WTC11 (cell line): ENCODE results near the gene PYCR2. TPM values are rescaled to one million over a fixed set of nuclear protein-coding genes. Genes with fewer than 3 reads are reported as not detected.

Source experiments
- ATAC-seq: fragments of 200-7000 bp; cut with Tn5 transposase; 2 replicates; pipeline ENCODE4 v1.10.0; 2021; ENCODE audit warnings: mild to moderate bottlenecking, moderate library complexity
- CTCF ChIA-PET: fragments of 300-600 bp; sonication (Branson Sonifier 250); formaldehyde crosslinking; loops from one replicate; lab custom pipeline; 2021; ENCODE audit warnings: antibody characterized with exemption; lab: Charles Lee
- POLR2A ChIA-PET: fragments of 350-600 bp; sonication (Branson Sonifier 250); formaldehyde crosslinking; loops from one replicate; lab custom pipeline; 2021; ENCODE audit warnings: antibody characterized with exemption; lab: Charles Lee
- DNase-seq: peaks from one replicate; pipeline ENCODE4 v3.0.0; 2021; ENCODE audit warnings: low spot score
- H3K27ac Mint-ChIP-seq: 2 replicates; pipeline ENCODE4 v1.8.0; 2021; ENCODE audit warnings: mixed read lengths
- H3K27me3 Mint-ChIP-seq: 2 replicates; pipeline ENCODE4 v1.8.0; 2021; ENCODE audit warnings: low read depth, mild to moderate bottlenecking, moderate library complexity, mixed read lengths
- H3K36me3 Mint-ChIP-seq: 2 replicates; pipeline ENCODE4 v1.8.0; 2021; ENCODE audit warnings: mixed read lengths
- H3K4me1 Mint-ChIP-seq: 2 replicates; pipeline ENCODE4 v1.8.0; 2022; ENCODE audit warnings: mixed read lengths
- H3K4me3 Mint-ChIP-seq: 2 replicates; pipeline ENCODE4 v1.8.0; 2021; ENCODE audit warnings: mild to moderate bottlenecking, moderate library complexity, mixed read lengths
- H3K9me3 Mint-ChIP-seq: 2 replicates; pipeline ENCODE4 v1.8.0; 2021; ENCODE audit warnings: mixed read lengths
- CREB1 ChIP-seq: sonication (generic); formaldehyde crosslinking; IDR thresholded peaks from 2 replicates; pipeline ENCODE4 v1.8.0; 2023; ENCODE audit warnings: mild to moderate bottlenecking, missing genetic modification reagents
- ELF4 ChIP-seq: sonication (generic); formaldehyde crosslinking; IDR thresholded peaks from 2 replicates; pipeline ENCODE4 v1.8.1; 2022; ENCODE audit warnings: low read depth, mild to moderate bottlenecking, moderate library complexity, missing genetic modification reagents
- GTF2I ChIP-seq: fragments of 250-450 bp; sonication (Bioruptor Pico); conservative IDR thresholded peaks from 2 replicates; pipeline ENCODE4 v1.4.0; 2021; ENCODE audit warnings: mild to moderate bottlenecking
- IRF2 ChIP-seq: sonication (generic); formaldehyde crosslinking; IDR thresholded peaks from 2 replicates; pipeline ENCODE4 v1.8.0; 2022; ENCODE audit warnings: low read depth, missing genetic modification reagents, borderline replicate concordance
- NFE2L1 ChIP-seq: sonication (generic); formaldehyde crosslinking; IDR thresholded peaks from 2 replicates; pipeline ENCODE4 v1.8.1; 2023; ENCODE audit warnings: missing genetic modification reagents
- SMAD3 ChIP-seq: sonication (generic); formaldehyde crosslinking; IDR thresholded peaks from 2 replicates; pipeline ENCODE4 v1.8.0; 2022; ENCODE audit warnings: missing genetic modification reagents, mild to moderate bottlenecking, borderline replicate concordance
- ZNF396 ChIP-seq: fragments of 250-450 bp; sonication (Bioruptor Pico); IDR thresholded peaks from 2 replicates; pipeline ENCODE4 v1.8.0; 2021; ENCODE audit warnings: mild to moderate bottlenecking, moderate library complexity, borderline replicate concordance
- total RNA-seq: library from RNA; stranded (reverse); gene quantifications from 3 replicates; pipeline ENCODE4 v1.2.3, GENCODE V29; 2021
- TF ChIP-seq, protein P1 (sequence below): fragments of 250-450 bp; sonication (Bioruptor Pico); IDR thresholded peaks from 2 replicates; pipeline ENCODE4 v1.9.0; 2021; ENCODE audit warnings: mild to moderate bottlenecking, borderline replicate concordance
- TF ChIP-seq, protein P2 (sequence below): sonication (generic); formaldehyde crosslinking; IDR thresholded peaks from 2 replicates; pipeline ENCODE4 v1.8.1; 2023; ENCODE audit warnings: mild to moderate bottlenecking, missing genetic modification reagents, borderline replicate concordance
- TF ChIP-seq, protein P3 (sequence below): sonication (generic); formaldehyde crosslinking; IDR thresholded peaks from 2 replicates; pipeline ENCODE4 v1.8.0; 2023; ENCODE audit warnings: missing genetic modification reagents
- TF ChIP-seq, protein P4 (sequence below): sonication (generic); formaldehyde crosslinking; IDR thresholded peaks from 2 replicates; pipeline ENCODE4 v1.8.1; 2022; ENCODE audit warnings: low read depth, mild to moderate bottlenecking, moderate library complexity, missing genetic modification reagents, borderline replicate concordance
- TF ChIP-seq, protein P5 (sequence below): sonication (generic); formaldehyde crosslinking; IDR thresholded peaks from 2 replicates; pipeline ENCODE4 v1.8.1; 2022; ENCODE audit warnings: mild to moderate bottlenecking, moderate library complexity, missing genetic modification reagents
- TF ChIP-seq, protein P6 (sequence below): sonication (generic); formaldehyde crosslinking; IDR thresholded peaks from 2 replicates; pipeline ENCODE4 v1.8.1; 2022; ENCODE audit warnings: low read depth, missing genetic modification reagents, borderline replicate concordance
- TF ChIP-seq, protein P7 (sequence below): fragments of 200-600 bp; IDR thresholded peaks from 2 replicates; pipeline ENCODE4 v1.8.0; 2022; ENCODE audit warnings: antibody characterized with exemption
- TF ChIP-seq, protein P8 (sequence below): fragments of 250-450 bp; sonication (Bioruptor Pico); IDR thresholded peaks from 2 replicates; pipeline ENCODE4 v2.1.2; 2022; ENCODE audit warnings: mild to moderate bottlenecking, moderate library complexity
- TF ChIP-seq, protein P9 (sequence below): sonication (generic); formaldehyde crosslinking; IDR thresholded peaks from 2 replicates; pipeline ENCODE4 v1.8.1; 2022; ENCODE audit warnings: missing genetic modification reagents, borderline replicate concordance

PYCR2 gene
- total RNA-seq, 1 experiment from 2014 or later, result 86.0 TPM

DNA sequence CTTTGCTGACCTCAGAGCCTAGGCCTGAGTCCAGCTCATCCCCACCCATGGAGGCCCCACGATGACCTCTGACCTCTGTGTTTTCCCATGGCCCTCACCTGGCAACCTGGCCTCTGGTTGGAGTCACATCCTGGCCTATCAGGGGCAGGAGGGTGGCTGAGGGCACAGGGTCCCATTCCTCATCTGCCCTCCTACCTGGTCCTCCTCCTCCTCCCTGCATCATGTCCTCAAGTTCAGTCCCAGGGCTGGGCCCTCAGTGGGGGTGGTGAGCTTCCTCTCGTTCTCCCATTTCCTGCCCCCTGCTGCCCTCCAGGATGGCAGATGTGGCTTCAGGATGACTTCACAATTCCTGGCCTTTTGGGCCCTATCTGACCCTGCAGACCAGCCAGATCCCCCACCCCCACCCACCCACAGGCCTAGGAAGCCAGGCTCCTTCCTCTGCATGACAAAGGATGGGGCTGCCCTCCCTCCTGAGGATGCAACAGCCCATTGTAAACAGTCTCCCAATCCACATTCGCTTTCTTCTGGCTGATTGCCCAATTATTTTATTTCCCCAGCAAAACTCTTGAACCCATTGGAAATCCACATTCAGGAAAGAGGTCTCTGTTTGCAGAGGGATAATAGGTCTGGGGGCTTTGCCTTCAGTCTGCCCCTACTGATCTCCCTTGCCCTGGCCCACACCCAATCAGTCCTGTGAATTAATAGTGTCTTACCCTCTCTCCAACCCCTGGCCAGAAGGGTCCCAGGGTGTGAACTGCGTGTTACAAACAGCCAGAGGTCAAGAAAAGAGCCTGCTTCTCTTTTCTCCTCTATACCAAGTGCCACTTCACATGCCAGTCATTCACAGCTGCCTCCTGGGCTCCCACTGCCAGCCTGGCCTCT lies 24.8 kb downstream of the PYCR2 start:
- ATAC-seq (peak; percentile 87), DNase-seq (peak; percentile 75)
- Mint-ChIP-seq H3K4me3 (peak overlapping the region; percentile 14; the same call in 1 of the 2 replicates), H3K9me3 (peaks cover 5% of the 10 kb centered on the region), H3K27me3 (peaks cover 20% of the 10 kb centered on the region), H3K27ac (peak overlapping the region; percentile 95), H3K36me3 (no peaks in the 10 kb centered on the region), H3K4me1 (peaks cover 43% of the 10 kb centered on the region)
- POLR2A ChIA-PET, result interaction anchor here (0.6 to 1.0 kb wide), 5 partner anchors 9 to 49 kb away, joined by 3 to 8 read pairs (median 4); partner anchors contain the start of genes LEFTY2 and TMEM63A
- CTCF ChIA-PET, result interaction anchor here (1.0 to 3.3 kb wide), 6 partner anchors 10 to 425 kb away, joined by 3 to 30 read pairs (median 8); partner anchors contain the start of genes LEFTY1 and TMEM63A
- TF ChIP-seq GTF2I (CRISPR knock-in tag), result no peak
- TF ChIP-seq, protein P1, sequence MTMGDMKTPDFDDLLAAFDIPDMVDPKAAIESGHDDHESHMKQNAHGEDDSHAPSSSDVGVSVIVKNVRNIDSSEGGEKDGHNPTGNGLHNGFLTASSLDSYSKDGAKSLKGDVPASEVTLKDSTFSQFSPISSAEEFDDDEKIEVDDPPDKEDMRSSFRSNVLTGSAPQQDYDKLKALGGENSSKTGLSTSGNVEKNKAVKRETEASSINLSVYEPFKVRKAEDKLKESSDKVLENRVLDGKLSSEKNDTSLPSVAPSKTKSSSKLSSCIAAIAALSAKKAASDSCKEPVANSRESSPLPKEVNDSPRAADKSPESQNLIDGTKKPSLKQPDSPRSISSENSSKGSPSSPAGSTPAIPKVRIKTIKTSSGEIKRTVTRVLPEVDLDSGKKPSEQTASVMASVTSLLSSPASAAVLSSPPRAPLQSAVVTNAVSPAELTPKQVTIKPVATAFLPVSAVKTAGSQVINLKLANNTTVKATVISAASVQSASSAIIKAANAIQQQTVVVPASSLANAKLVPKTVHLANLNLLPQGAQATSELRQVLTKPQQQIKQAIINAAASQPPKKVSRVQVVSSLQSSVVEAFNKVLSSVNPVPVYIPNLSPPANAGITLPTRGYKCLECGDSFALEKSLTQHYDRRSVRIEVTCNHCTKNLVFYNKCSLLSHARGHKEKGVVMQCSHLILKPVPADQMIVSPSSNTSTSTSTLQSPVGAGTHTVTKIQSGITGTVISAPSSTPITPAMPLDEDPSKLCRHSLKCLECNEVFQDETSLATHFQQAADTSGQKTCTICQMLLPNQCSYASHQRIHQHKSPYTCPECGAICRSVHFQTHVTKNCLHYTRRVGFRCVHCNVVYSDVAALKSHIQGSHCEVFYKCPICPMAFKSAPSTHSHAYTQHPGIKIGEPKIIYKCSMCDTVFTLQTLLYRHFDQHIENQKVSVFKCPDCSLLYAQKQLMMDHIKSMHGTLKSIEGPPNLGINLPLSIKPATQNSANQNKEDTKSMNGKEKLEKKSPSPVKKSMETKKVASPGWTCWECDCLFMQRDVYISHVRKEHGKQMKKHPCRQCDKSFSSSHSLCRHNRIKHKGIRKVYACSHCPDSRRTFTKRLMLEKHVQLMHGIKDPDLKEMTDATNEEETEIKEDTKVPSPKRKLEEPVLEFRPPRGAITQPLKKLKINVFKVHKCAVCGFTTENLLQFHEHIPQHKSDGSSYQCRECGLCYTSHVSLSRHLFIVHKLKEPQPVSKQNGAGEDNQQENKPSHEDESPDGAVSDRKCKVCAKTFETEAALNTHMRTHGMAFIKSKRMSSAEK, result no peak
- TF ChIP-seq ELF4 (CRISPR knock-in tag), result no peak
- peak; percentile 94 for TF ChIP-seq NFE2L1 (CRISPR knock-in tag)
- TF ChIP-seq, protein P2, sequence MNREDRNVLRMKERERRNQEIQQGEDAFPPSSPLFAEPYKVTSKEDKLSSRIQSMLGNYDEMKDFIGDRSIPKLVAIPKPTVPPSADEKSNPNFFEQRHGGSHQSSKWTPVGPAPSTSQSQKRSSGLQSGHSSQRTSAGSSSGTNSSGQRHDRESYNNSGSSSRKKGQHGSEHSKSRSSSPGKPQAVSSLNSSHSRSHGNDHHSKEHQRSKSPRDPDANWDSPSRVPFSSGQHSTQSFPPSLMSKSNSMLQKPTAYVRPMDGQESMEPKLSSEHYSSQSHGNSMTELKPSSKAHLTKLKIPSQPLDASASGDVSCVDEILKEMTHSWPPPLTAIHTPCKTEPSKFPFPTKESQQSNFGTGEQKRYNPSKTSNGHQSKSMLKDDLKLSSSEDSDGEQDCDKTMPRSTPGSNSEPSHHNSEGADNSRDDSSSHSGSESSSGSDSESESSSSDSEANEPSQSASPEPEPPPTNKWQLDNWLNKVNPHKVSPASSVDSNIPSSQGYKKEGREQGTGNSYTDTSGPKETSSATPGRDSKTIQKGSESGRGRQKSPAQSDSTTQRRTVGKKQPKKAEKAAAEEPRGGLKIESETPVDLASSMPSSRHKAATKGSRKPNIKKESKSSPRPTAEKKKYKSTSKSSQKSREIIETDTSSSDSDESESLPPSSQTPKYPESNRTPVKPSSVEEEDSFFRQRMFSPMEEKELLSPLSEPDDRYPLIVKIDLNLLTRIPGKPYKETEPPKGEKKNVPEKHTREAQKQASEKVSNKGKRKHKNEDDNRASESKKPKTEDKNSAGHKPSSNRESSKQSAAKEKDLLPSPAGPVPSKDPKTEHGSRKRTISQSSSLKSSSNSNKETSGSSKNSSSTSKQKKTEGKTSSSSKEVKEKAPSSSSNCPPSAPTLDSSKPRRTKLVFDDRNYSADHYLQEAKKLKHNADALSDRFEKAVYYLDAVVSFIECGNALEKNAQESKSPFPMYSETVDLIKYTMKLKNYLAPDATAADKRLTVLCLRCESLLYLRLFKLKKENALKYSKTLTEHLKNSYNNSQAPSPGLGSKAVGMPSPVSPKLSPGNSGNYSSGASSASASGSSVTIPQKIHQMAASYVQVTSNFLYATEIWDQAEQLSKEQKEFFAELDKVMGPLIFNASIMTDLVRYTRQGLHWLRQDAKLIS (CRISPR knock-in tag), result no peak
- TF ChIP-seq, protein P3, sequence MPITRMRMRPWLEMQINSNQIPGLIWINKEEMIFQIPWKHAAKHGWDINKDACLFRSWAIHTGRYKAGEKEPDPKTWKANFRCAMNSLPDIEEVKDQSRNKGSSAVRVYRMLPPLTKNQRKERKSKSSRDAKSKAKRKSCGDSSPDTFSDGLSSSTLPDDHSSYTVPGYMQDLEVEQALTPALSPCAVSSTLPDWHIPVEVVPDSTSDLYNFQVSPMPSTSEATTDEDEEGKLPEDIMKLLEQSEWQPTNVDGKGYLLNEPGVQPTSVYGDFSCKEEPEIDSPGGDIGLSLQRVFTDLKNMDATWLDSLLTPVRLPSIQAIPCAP (CRISPR knock-in tag), result no peak
- TF ChIP-seq, protein P4, sequence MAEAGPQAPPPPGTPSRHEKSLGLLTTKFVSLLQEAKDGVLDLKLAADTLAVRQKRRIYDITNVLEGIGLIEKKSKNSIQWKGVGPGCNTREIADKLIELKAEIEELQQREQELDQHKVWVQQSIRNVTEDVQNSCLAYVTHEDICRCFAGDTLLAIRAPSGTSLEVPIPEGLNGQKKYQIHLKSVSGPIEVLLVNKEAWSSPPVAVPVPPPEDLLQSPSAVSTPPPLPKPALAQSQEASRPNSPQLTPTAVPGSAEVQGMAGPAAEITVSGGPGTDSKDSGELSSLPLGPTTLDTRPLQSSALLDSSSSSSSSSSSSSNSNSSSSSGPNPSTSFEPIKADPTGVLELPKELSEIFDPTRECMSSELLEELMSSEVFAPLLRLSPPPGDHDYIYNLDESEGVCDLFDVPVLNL (CRISPR knock-in tag), result no peak
- TF ChIP-seq, protein P5, sequence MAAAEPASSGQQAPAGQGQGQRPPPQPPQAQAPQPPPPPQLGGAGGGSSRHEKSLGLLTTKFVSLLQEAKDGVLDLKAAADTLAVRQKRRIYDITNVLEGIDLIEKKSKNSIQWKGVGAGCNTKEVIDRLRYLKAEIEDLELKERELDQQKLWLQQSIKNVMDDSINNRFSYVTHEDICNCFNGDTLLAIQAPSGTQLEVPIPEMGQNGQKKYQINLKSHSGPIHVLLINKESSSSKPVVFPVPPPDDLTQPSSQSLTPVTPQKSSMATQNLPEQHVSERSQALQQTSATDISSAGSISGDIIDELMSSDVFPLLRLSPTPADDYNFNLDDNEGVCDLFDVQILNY (CRISPR knock-in tag), result no peak
- no peak for TF ChIP-seq CREB1 (CRISPR knock-in tag)
- TF ChIP-seq, protein P6, sequence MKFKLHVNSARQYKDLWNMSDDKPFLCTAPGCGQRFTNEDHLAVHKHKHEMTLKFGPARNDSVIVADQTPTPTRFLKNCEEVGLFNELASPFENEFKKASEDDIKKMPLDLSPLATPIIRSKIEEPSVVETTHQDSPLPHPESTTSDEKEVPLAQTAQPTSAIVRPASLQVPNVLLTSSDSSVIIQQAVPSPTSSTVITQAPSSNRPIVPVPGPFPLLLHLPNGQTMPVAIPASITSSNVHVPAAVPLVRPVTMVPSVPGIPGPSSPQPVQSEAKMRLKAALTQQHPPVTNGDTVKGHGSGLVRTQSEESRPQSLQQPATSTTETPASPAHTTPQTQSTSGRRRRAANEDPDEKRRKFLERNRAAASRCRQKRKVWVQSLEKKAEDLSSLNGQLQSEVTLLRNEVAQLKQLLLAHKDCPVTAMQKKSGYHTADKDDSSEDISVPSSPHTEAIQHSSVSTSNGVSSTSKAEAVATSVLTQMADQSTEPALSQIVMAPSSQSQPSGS (CRISPR knock-in tag), result no peak
- TF ChIP-seq IRF2 (CRISPR knock-in tag), result no peak
- no peak for TF ChIP-seq ZNF396 (CRISPR knock-in tag)
- TF ChIP-seq, protein P7, sequence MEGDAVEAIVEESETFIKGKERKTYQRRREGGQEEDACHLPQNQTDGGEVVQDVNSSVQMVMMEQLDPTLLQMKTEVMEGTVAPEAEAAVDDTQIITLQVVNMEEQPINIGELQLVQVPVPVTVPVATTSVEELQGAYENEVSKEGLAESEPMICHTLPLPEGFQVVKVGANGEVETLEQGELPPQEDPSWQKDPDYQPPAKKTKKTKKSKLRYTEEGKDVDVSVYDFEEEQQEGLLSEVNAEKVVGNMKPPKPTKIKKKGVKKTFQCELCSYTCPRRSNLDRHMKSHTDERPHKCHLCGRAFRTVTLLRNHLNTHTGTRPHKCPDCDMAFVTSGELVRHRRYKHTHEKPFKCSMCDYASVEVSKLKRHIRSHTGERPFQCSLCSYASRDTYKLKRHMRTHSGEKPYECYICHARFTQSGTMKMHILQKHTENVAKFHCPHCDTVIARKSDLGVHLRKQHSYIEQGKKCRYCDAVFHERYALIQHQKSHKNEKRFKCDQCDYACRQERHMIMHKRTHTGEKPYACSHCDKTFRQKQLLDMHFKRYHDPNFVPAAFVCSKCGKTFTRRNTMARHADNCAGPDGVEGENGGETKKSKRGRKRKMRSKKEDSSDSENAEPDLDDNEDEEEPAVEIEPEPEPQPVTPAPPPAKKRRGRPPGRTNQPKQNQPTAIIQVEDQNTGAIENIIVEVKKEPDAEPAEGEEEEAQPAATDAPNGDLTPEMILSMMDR, result no peak
- TF ChIP-seq, protein P8, sequence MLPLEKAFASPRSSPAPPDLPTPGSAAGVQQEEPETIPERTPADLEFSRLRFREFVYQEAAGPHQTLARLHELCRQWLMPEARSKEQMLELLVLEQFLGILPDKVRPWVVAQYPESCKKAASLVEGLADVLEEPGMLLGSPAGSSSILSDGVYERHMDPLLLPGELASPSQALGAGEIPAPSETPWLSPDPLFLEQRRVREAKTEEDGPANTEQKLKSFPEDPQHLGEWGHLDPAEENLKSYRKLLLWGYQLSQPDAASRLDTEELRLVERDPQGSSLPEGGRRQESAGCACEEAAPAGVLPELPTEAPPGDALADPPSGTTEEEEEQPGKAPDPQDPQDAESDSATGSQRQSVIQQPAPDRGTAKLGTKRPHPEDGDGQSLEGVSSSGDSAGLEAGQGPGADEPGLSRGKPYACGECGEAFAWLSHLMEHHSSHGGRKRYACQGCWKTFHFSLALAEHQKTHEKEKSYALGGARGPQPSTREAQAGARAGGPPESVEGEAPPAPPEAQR, result 0 out of 2 replicates have a peak, but pooled peaks have one; percentile 22
- TF ChIP-seq, protein P9, sequence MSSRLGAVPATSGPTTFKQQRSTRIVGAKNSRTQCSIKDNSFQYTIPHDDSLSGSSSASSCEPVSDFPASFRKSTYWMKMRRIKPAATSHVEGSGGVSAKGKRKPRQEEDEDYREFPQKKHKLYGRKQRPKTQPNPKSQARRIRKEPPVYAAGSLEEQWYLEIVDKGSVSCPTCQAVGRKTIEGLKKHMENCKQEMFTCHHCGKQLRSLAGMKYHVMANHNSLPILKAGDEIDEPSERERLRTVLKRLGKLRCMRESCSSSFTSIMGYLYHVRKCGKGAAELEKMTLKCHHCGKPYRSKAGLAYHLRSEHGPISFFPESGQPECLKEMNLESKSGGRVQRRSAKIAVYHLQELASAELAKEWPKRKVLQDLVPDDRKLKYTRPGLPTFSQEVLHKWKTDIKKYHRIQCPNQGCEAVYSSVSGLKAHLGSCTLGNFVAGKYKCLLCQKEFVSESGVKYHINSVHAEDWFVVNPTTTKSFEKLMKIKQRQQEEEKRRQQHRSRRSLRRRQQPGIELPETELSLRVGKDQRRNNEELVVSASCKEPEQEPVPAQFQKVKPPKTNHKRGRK (CRISPR knock-in tag), result no peak
- TF ChIP-seq SMAD3, result no peak
